HG03196 (cell line): ENCODE results near the gene IDE.
"Not testable (repeated sequence)": the region's sequence is repeated elsewhere in the genome, so short reads cannot be mapped to it uniquely, and the experiment has no call there.

Experiments
- ATAC-seq: cut with Tn5 transposase; IDR thresholded peaks from one replicate; pipeline ENCODE4 v1.9.1; 2021; ENCODE audit not compliant: unreplicated experiment

The IDE gene

GRCh38 chr10:92492748-92493240 lies 81.1 kb downstream of the IDE start:
- ATAC-seq: no peak

GRCh38 chr10:92490387-92490786 lies 83.5 kb downstream of the IDE start:
- no peak for ATAC-seq

- no peak for ATAC-seq
Observed at GRCh38 chr10:92486637-92487036, 87.3 kb downstream of the IDE start.

- ATAC-seq: no peak
Observed at GRCh38 chr10:92483539-92483938, 90.4 kb downstream of the IDE start.

- ATAC-seq: no peak
Observed at GRCh38 chr10:92480413-92480812, 93.5 kb downstream of the IDE start.

- ATAC-seq: no peak
Observed at GRCh38 chr10:92479547-92479946, 94.3 kb downstream of the IDE start.

- no peak for ATAC-seq
Observed at GRCh38 chr10:92478536-92478935, 95.4 kb downstream of the IDE start.

GRCh38 chr10:92475357-92475868 lies 98.5 kb downstream of the IDE start:
- ATAC-seq: no peak

- ATAC-seq: no peak
Observed at GRCh38 chr10:92470026-92470425, 103.9 kb downstream of the IDE start.

- no peak for ATAC-seq
Observed at GRCh38 chr10:92464364-92464763, 109.5 kb downstream of the IDE start.

GRCh38 chr10:92463582-92463981 lies 110.3 kb downstream of the IDE start:
- ATAC-seq: no peak

GRCh38 chr10:92454955-92455354 lies 118.9 kb downstream of the IDE start:
- ATAC-seq: not testable (repeated sequence)

GRCh38 chr10:92452313-92452712 lies 121.6 kb downstream of the IDE start:
- no peak for ATAC-seq

- ATAC-seq: no peak
Observed at GRCh38 chr10:92451431-92451830, 122.5 kb downstream of the IDE start.

GRCh38 chr10:92450896-92451295 lies 123.0 kb downstream of the IDE start:
- ATAC-seq: no peak

- no peak for ATAC-seq
Observed at GRCh38 chr10:92440578-92440977, 133.3 kb downstream of the IDE start.

- ATAC-seq: no peak
Observed at GRCh38 chr10:92438220-92438619, 135.7 kb downstream of the IDE start.

GRCh38 chr10:92436611-92437010 lies 137.3 kb downstream of the IDE start:
- ATAC-seq: no peak

GRCh38 chr10:92436065-92436464 lies 137.8 kb downstream of the IDE start:
- ATAC-seq: not testable (repeated sequence)

GRCh38 chr10:92434385-92434784 lies 139.5 kb downstream of the IDE start:
- ATAC-seq: no peak

- ATAC-seq: no peak
Observed at GRCh38 chr10:92432596-92432995, 141.3 kb downstream of the IDE start.

- no peak for ATAC-seq
Observed at GRCh38 chr10:92430103-92430502, 143.8 kb downstream of the IDE start.

GRCh38 chr10:92421550-92421949 lies 152.3 kb downstream of the IDE start:
- no peak for ATAC-seq
